GM19238 (cell line): ENCODE measurements around the gene JCAD.
"Not testable (repeated sequence)": the region's sequence is repeated elsewhere in the genome, so short reads cannot be mapped to it uniquely, and the experiment has no call there.

Experiments used
- DNase-seq: peaks from one replicate; pipeline ENCODE4 v3.0.0; 2011; ENCODE audit warnings: low spot score; ENCODE audit not compliant: insufficient read length

JCAD gene, protein sequence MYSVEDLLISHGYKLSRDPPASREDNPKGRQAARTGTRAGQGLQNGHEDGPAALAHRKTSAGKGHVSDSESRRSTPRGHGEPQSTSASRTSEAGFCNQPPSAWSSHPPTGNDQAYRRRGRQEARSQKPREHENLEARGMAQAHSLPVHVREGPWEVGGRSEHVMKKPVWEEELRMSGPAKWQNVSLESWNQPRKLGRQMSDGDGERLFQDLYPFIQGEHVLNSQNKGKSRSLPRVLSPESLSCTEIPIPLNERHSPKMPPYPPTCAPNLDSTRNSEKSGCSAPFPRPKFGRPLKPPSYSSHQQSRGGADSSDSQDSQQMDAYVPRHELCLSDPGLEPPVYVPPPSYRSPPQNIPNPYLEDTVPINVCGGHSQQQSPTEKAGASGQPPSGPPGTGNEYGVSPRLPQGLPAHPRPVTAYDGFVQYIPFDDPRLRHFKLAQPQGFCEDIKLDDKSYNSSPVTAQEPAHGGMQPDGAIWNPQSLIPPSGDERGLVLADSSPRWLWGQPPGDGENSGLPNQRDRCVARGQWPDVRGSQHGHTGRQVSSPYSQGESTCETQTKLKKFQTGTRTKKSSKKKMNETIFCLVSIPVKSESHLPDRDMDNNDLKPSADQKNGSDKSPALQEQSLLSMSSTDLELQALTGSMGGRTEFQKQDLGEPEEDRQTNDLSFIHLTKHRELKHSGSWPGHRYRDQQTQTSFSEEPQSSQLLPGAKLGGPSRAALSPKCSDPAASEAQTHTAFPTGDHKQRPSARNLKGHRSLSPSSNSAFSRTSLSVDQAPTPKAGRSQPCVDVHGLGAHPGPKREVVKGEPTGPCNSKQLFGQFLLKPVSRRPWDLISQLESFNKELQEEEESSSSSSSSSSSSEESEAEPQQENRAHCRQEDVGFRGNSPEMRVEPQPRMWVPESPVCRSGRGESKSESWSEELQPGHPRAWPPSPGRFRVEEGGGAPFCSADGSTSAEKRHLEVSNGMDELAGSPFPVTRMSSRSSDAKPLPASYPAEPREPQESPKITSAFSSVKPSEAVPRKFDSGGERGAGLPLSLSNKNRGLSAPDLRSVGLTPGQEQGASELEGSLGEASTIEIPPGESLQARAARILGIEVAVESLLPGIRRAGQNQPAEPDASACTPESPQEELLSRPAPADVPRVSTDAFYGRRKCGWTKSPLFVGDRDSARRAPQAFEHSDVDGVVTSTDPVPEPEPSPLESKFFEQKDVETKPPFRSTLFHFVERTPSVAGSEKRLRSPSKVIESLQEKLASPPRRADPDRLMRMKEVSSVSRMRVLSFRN (N-terminal part only)

DNA sequence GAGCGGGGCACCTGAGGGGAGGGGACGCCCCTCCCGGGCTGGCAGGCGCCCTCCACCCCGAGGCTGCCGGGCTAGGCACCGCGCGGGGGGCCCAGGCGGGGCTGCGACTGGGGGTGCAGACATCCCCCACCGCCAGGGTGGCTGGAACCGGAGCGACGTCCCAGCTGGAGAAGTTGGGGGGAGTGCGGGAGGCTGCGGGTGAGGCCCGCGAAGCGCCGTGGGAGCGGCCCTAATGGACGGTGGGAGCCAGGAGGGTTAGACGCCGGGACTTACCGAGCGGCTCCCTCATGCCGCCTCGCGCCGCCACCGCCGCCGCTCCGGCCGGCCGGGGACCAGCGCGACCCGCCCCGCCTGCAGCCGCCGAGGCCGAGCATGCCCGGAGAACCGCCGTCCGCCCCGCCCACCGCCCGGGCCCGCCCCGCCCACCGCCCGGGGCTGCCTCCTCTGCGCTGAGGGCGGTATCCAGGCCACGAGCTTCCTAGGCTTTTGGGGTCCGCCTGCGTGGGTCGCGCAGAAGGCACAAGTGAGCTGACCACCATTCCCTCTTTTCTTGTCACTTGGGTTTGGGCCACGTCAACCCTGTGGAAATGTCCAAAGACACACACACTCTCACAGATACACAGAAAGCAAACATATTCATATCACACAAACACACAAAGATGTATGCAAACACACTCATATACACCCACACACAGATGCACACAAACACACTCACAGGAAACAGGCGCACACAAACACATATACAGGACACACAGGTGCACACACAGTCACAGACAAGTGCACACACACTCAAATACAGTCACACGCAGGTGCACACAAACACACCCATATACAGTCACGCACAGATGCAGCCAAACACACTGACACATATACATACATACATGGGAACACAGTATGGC is at the start of gene JCAD:
Gene JCAD (minus strand): TSS at position 378 of the 899 bp plus-strand sequence. CDS start 11,774 bp downstream, outside the sequence.
- DNase-seq, result peak; percentile 62

GRCh38 chr10:30106987-30107386 is 47.6 kb upstream of the JCAD start:
- DNase-seq, result no peak

GRCh38 chr10:30103595-30104320 is 44.4 kb upstream of the JCAD start:
- DNase-seq, result no peak

DNA sequence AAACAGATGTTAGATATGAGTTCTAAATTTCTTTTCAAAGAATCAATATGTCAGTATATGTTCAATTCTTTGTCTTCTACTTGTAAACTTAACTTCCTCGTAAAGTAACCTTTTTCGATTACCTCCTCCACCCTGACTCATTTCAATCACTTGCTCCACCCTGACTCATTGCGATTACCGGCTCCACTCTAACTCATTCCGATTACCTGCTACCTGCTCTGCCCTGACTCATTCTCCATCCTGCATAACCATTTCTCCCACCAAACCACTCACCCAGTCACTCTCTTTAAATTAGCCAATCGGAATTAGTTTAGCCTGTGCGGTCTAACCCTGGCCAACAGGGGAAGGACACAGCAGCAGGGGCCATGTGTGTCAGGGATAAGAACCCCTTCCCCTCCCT is 40.3 kb upstream of the JCAD start:
- DNase-seq, result not testable (repeated sequence)

- no peak for DNase-seq
These were observed 39.7 kb upstream of the JCAD start for GRCh38 chr10:30099101-30099500.

DNA sequence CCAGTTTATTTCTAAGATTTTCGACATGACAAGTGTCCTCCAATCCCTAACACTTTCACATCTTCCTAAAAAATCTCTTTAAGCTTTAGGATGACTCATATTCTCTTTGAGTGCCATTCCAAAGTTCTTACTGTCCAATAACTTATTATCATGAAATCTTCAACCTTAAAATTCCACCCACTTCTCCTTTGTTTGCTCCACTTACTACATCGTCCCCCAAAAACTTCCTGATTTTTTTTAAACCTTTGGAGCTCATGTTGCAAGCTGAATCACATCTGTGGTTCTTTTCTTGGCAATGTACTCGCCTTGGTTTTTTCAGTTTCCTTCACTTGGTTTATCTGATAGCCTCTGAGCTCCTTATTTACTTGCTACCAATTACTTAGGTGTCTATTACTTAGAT is 39.2 kb upstream of the JCAD start:
- no peak for DNase-seq

DNA sequence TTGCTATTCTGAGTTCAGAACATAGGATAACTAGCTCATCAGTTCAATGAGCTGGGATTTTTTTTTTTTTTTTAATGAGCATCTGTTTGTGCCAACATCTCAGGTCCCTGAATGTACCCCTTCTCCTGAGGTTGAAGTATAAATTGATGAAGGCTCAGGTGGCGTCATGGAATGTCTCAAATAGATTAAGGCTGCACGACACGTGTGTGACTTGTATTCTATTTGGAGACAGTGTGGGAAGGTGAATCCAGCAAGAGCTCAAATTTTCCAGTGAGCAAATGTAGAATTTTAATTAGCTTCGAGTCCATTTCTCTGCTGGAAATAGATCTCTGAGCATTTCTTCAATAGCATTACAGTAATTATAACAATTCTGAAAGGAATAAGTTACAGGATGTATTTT is 37.2 kb upstream of the JCAD start:
- no peak for DNase-seq

DNA sequence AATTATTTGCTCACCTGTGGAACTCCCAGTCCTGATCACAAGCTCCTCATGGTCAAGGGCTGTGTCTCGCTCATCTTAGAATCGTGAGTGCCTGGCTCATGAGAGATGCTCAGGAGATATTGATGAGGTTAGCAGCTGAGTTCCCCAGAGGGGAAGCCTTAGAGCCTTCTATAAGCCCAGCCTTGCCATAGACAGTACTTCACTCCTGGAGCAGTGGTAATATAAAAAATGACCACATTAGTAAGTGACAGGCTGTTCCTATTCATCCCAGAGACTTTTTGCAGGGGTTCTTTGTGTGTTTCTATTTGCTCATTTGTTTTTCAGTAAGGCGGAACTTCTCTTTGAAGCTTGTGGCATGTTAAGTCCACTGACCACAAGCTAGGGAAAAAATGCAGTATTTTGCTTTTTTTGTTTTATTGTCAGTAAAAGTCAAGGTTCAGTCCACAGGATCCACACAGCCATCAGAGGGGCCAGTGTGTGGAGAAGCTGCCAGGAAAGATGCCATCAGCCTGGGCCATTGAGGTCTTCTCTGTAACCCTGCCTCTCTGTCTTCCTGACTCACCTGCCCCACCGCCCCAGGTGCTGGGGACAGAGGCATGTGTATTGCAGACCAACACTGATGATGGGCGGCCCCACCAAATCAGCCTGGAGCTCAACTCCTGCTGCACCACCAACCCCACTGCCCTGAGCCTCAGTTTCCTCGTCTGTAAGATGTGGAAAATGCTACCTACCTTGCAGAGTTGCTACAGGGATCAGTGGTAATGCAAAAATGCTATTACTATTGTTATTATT is 36.4 kb upstream of the JCAD start:
- no peak for DNase-seq

DNA sequence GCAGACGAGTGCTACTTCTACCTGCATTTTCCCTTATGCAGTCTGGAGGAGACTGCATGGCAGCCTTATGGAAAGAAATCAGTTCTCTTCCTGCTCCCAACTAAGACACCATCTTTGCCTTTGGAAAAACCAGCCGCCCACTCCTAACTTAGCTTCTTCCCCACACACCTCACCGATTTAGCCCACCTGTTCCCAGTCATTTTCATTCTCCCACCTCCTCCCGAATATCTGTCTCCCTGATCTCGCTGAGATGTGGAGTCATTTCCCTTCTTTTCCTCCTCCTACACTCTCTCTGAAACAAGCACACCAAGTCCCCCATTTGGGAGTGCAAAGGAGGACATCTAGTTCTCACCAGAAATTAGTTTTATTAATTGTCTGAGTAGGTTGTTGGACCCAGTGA is 35.2 kb upstream of the JCAD start:
- no peak for DNase-seq

DNA sequence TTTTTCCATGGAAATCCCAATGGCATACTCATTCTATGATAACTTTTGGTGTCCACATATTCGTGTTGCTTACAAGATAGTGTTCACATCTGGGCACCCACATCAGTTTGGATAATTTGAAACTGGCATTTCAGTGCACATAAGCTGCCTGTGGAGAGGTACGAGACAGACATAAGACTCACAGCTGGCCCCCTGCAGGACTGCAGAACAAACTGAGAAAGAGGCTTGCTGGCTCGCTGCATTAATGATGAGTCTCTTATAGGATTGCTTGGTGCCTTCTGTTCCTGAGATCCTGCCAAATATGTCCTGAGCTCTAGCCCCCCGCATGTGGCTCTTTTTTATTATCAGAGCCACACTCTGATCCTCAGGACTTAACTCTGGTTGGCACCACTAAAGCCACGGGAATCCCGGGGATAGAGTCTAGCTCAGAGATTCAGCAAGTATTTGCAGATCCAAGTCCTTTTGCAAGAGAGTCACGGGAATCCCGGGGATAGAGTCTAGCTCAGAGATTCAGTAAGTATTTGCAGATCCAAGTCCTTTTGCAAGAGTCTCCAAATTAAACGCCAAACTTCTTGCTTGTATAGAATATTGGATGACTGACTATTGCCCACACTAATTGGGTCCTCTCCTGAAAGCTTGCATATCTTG is 34.0 kb upstream of the JCAD start:
- no peak for DNase-seq

GRCh38 chr10:30092151-30092790 is 32.9 kb upstream of the JCAD start:
- no peak for DNase-seq

- DNase-seq, result no peak
These were observed 31.8 kb upstream of the JCAD start for GRCh38 chr10:30091136-30091535.

- no peak for DNase-seq
These were observed 28.8 kb upstream of the JCAD start for GRCh38 chr10:30088178-30088577.

DNA sequence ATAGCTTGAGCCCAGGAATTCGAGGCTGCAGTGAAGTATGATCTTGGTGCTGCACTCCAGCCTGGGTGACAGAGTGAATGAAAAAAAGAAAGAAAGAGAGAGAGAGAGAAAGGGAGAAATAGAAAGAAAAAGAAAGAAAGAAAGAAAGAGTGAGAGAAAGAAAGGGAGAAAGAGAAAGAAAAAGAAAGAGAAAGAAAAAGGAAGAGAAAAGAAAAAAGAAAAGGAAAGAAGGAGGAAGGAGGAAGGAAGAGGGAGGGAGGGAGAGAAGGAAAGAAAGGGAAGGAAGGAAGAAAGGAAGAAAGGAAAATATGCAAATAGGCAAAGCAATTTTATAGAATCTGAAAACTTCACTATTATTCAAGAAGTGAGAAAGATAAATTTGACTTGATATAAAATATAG is 24.5 kb upstream of the JCAD start:
- no peak for DNase-seq

GRCh38 chr10:30081182-30081581 is 21.8 kb upstream of the JCAD start:
- DNase-seq, result no peak

- no peak for DNase-seq
These were observed 20.8 kb upstream of the JCAD start for GRCh38 chr10:30080161-30080560.

GRCh38 chr10:30079408-30079807 is 20.0 kb upstream of the JCAD start:
- DNase-seq, result no peak

DNA sequence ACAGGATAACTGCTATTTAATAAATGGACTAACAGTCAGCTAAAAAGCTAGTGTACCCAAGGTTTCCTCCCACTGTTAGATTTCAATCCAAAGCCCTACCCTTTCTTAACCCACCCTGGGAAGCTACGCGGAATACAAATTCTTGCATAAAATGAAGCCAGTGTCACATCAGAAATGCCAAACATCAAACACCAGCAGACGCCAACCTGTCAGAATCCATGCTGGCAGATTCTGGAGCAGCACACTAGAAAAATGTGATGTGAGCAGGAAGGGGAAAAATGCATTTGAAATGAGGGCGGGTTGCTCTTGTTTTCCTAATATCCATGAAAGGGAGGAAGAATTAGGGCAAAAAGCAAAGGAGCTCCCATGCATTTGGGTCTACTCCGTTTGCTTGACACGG is 16.1 kb upstream of the JCAD start:
- no peak for DNase-seq
